Nephron (organoid): ENCODE results near the gene RNU5D-1.

Experiments
- H3K27ac Mint-ChIP-seq, 3 experiments: 2 replicates each; pipeline ENCODE4 v1.8.0; 2020; ENCODE audit warnings: mixed read lengths in 3 of 3, mild to moderate bottlenecking in 2 of 3, moderate library complexity in 1 of 3
- H3K27me3 Mint-ChIP-seq: 2 replicates; pipeline ENCODE4 v1.8.0; 2021; ENCODE audit warnings: low read depth, mild to moderate bottlenecking, moderate library complexity, mixed read lengths
- H3K36me3 Mint-ChIP-seq: 2 replicates; pipeline ENCODE4 v1.8.0; 2020; ENCODE audit warnings: low read depth, mixed read lengths
- H3K4me1 Mint-ChIP-seq: 2 replicates; pipeline ENCODE4 v1.8.0; 2020; ENCODE audit warnings: mixed read lengths
- H3K4me3 Mint-ChIP-seq, 3 experiments: 2 replicates each; pipeline ENCODE4 v1.8.0; 2020; ENCODE audit warnings: mild to moderate bottlenecking in 3 of 3, mixed read lengths in 3 of 3, moderate library complexity in 2 of 3
- H3K9me3 Mint-ChIP-seq: 2 replicates; pipeline ENCODE4 v1.8.0; 2020; ENCODE audit warnings: mixed read lengths
- CTCF ChIP-seq, 3 experiments: fragments of 200-600 bp; sonication (generic); IDR thresholded peaks; one replicate each; pipeline ENCODE4 v1.5.0; 2021; ENCODE audit warnings: antibody characterized with exemption in 3 of 3; ENCODE audit not compliant: unreplicated experiment in 3 of 3

Gene RNU5D-1

GRCh38 chr1:44685881-44686280 lies 45.1 kb downstream of the RNU5D-1 start:
- H3K4me1 Mint-ChIP-seq: peaks cover 5% of the 10 kb centered on the region
- H3K27ac Mint-ChIP-seq: no peak overlapping the region
- TF ChIP-seq CTCF (IDR thresholded peaks at IDR 0.05; ENCODE audit: unreplicated experiment in 3 of 3): no peak
- peaks cover 4% of the 10 kb centered on the region for H3K36me3 Mint-ChIP-seq
- no peak overlapping the region for H3K4me3 Mint-ChIP-seq
- H3K27me3 Mint-ChIP-seq: peaks cover 4% of the 10 kb centered on the region
- H3K9me3 Mint-ChIP-seq: no peaks in the 10 kb centered on the region

- no peak for TF ChIP-seq CTCF (IDR thresholded peaks at IDR 0.05; ENCODE audit: unreplicated experiment in 3 of 3)
- H3K27ac Mint-ChIP-seq: no peak overlapping the region
- H3K4me1 Mint-ChIP-seq: peaks cover 5% of the 10 kb centered on the region
- no peak overlapping the region for H3K4me3 Mint-ChIP-seq
- H3K9me3 Mint-ChIP-seq: no peaks in the 10 kb centered on the region
- H3K36me3 Mint-ChIP-seq: peaks cover 8% of the 10 kb centered on the region
- H3K27me3 Mint-ChIP-seq: peaks cover 9% of the 10 kb centered on the region
These were observed 45.8 kb downstream of the RNU5D-1 start for GRCh38 chr1:44685218-44685617.

- H3K4me3 Mint-ChIP-seq: no peak overlapping the region
- TF ChIP-seq CTCF (IDR thresholded peaks at IDR 0.05; ENCODE audit: unreplicated experiment in 3 of 3): no peak
- H3K9me3 Mint-ChIP-seq: no peaks in the 10 kb centered on the region
- H3K4me1 Mint-ChIP-seq: peaks cover 5% of the 10 kb centered on the region
- peaks cover 9% of the 10 kb centered on the region for H3K27me3 Mint-ChIP-seq
- no peak overlapping the region for H3K27ac Mint-ChIP-seq
- H3K36me3 Mint-ChIP-seq: peaks cover 13% of the 10 kb centered on the region
These were observed 46.4 kb downstream of the RNU5D-1 start for GRCh38 chr1:44684525-44684924.

- Mint-ChIP-seq H3K4me1 (peaks cover 5% of the 10 kb centered on the region), H3K9me3 (no peaks in the 10 kb centered on the region), H3K4me3 (no peak overlapping the region), H3K36me3 (peaks cover 13% of the 10 kb centered on the region), H3K27me3 (peaks cover 9% of the 10 kb centered on the region), H3K27ac (no peak overlapping the region)
- TF ChIP-seq CTCF (IDR thresholded peaks at IDR 0.05; ENCODE audit: unreplicated experiment in 3 of 3): no peak
These were observed 48.1 kb downstream of the RNU5D-1 start for GRCh38 chr1:44682883-44683265.

- Mint-ChIP-seq H3K36me3 (peaks cover 13% of the 10 kb centered on the region), H3K9me3 (no peaks in the 10 kb centered on the region)
These were observed 48.8 kb downstream of the RNU5D-1 start for GRCh38 chr1:44681905-44682882.

More at GRCh38 chr1:44681905-44682882, 48.8 kb downstream of the RNU5D-1 start:
- Mint-ChIP-seq H3K27ac (no peak overlapping the region), H3K4me3 (no peak overlapping the region), H3K27me3 (peaks cover 9% of the 10 kb centered on the region), H3K4me1 (peaks cover 5% of the 10 kb centered on the region)
- no peak for TF ChIP-seq CTCF (IDR thresholded peaks at IDR 0.05; ENCODE audit: unreplicated experiment in 3 of 3)
